ENCODE measurements around the gene EPN2. TPM values are rescaled to one million over a fixed set of nuclear protein-coding genes. Genes with fewer than 3 reads are reported as not detected.

EPN2 gene
- polyA plus RNA-seq, 1 of the 3 experiments (the other 2 are of a cell fraction): 38.9 TPM

DNA sequence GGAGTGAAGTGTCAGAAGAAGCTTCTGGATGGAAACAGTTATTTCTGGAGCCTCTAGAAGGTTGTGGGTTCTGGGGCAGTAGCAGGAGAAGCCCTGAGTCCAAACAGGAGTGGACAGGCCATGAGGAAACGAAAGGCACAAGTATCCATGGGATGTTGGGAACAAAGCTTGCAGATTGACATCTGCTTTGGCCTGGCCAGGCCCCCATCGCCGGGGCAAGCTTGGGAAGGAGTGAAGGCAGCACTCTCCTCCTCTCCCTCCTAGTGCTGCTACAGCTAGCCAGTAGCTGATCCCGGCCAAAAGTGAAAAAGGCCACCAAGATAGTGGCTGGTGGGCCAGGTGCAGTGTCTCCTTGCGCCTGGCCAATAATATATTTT, 85.0 kb downstream of the EPN2 start:
- H2AFZ ChIP-seq (ENCODE audit: low read depth): no peak overlapping the region
- 94% methylated on average over 5 of the region's 5 CpGs for WGBS (ENCODE audit: low lambda C conversion rate)
- no peak overlapping the region for H3K27ac ChIP-seq (ENCODE audit: low read depth in 2 of 2, low read length in 1 of 2)
- ChIA-PET POLR2A (no interaction called here), CTCF (interaction anchor here (0.8 to 1.7 kb wide), 8 partner anchors 12 to 37 kb away, joined by 3 to 6 read pairs (median 4); no protein-coding TSS in a partner anchor)
- H3K9ac ChIP-seq: no peak overlapping the region
- no peaks in the 10 kb centered on the region for H4K20me1 ChIP-seq (ENCODE audit: insufficient read depth)
- H3K27me3 ChIP-seq (ENCODE audit: insufficient read depth): no peaks in the 10 kb centered on the region
- H3F3A ChIP-seq (replicated peaks; ENCODE audit: insufficient read depth): peaks cover 5% of the 10 kb centered on the region
- H3K4me1 ChIP-seq (ENCODE audit: control insufficient read depth in 1 of 2, insufficient read depth in 2 of 2, low read depth in 1 of 2, low read length in 1 of 2): no peaks in the 10 kb centered on the region
- no peak for DNase-seq
- TF ChIP-seq USF2 (IDR thresholded peaks at IDR 0.05; ENCODE audit: borderline replicate concordance, low read depth, low read length): no peak
- no peak for TF ChIP-seq ELF1 (IDR thresholded peaks at IDR 0.05)
- TF ChIP-seq JUND (IDR thresholded peaks at IDR 0.05): no peak
- no peak for TF ChIP-seq RCOR1 (IDR thresholded peaks at IDR 0.05; ENCODE audit: low read length)
- no peak for TF ChIP-seq MEF2A (IDR thresholded peaks at IDR 0.05; ENCODE audit: borderline replicate concordance, low read depth)
- no peak for TF ChIP-seq SIN3A (IDR thresholded peaks at IDR 0.05; ENCODE audit: borderline replicate concordance, low read depth, low read length)
- no peak for TF ChIP-seq NFIC (IDR thresholded peaks at IDR 0.05; ENCODE audit: borderline replicate concordance)
- TF ChIP-seq, protein P1, sequence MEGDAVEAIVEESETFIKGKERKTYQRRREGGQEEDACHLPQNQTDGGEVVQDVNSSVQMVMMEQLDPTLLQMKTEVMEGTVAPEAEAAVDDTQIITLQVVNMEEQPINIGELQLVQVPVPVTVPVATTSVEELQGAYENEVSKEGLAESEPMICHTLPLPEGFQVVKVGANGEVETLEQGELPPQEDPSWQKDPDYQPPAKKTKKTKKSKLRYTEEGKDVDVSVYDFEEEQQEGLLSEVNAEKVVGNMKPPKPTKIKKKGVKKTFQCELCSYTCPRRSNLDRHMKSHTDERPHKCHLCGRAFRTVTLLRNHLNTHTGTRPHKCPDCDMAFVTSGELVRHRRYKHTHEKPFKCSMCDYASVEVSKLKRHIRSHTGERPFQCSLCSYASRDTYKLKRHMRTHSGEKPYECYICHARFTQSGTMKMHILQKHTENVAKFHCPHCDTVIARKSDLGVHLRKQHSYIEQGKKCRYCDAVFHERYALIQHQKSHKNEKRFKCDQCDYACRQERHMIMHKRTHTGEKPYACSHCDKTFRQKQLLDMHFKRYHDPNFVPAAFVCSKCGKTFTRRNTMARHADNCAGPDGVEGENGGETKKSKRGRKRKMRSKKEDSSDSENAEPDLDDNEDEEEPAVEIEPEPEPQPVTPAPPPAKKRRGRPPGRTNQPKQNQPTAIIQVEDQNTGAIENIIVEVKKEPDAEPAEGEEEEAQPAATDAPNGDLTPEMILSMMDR (IDR thresholded peaks at IDR 0.05): no peak
- no peak for TF ChIP-seq SMC3 (IDR thresholded peaks at IDR 0.05; ENCODE audit: low read depth, low read length)
- no peak for TF ChIP-seq TCF12 (IDR thresholded peaks at IDR 0.05)
- H3K9me2 ChIP-seq: no peaks in the 10 kb centered on the region
- H3K9me3 ChIP-seq: peaks cover 7% of the 10 kb centered on the region; the same call in 1 of the 2 replicates
- peaks cover 18 to 27% of the 10 kb centered on the region in 2 experiments for H3K36me3 ChIP-seq (replicated peaks in 1 of 2; ENCODE audit: control insufficient read depth in 1 of 2, insufficient read depth in 2 of 2, low read length in 1 of 2)
- no peaks in the 10 kb centered on the region for H3K79me2 ChIP-seq (ENCODE audit: insufficient read depth)
- no peak overlapping the region for H3K4me3 ChIP-seq (ENCODE audit: low read depth in 2 of 2, low read length in 1 of 2)
- no peak overlapping the region for H3K4me2 ChIP-seq

GRCh38 chr17:19322861-19323260, 85.7 kb downstream of the EPN2 start:
- H3K27me3 ChIP-seq (ENCODE audit: insufficient read depth): no peaks in the 10 kb centered on the region
- 100% methylated on average over 1 of the region's 1 CpG for WGBS (ENCODE audit: low lambda C conversion rate)
- H3K4me1 ChIP-seq (ENCODE audit: control insufficient read depth in 1 of 2, insufficient read depth in 2 of 2, low read depth in 1 of 2, low read length in 1 of 2): no peaks in the 10 kb centered on the region; a peak in 1 of 4 replicates
- H3K79me2 ChIP-seq (ENCODE audit: insufficient read depth): no peaks in the 10 kb centered on the region
- H4K20me1 ChIP-seq (ENCODE audit: insufficient read depth): no peaks in the 10 kb centered on the region
- ChIA-PET CTCF (interaction anchor here (0.9 to 1.7 kb wide), 4 partner anchors 11 to 124 kb away, joined by 3 to 6 read pairs (median 6); no protein-coding TSS in a partner anchor), POLR2A (no interaction called here)
- H3F3A ChIP-seq (replicated peaks; ENCODE audit: insufficient read depth): peaks cover 5% of the 10 kb centered on the region
- no peak overlapping the region for H3K9ac ChIP-seq
- no peak for DNase-seq
- no peak overlapping the region for H2AFZ ChIP-seq (ENCODE audit: low read depth)
- H3K36me3 ChIP-seq (replicated peaks in 1 of 2; ENCODE audit: control insufficient read depth in 1 of 2, insufficient read depth in 2 of 2, low read length in 1 of 2): peaks cover 15 to 27% of the 10 kb centered on the region in 2 experiments
- H3K9me2 ChIP-seq: no peaks in the 10 kb centered on the region
- H3K9me3 ChIP-seq: peaks cover 7% of the 10 kb centered on the region; the same call in 1 of the 2 replicates
- no peak overlapping the region for H3K4me2 ChIP-seq
- H3K4me3 ChIP-seq (ENCODE audit: low read depth in 2 of 2, low read length in 1 of 2): no peak overlapping the region
- no peak overlapping the region for H3K27ac ChIP-seq (ENCODE audit: low read depth in 2 of 2, low read length in 1 of 2)
- TF ChIP-seq, protein P2, sequence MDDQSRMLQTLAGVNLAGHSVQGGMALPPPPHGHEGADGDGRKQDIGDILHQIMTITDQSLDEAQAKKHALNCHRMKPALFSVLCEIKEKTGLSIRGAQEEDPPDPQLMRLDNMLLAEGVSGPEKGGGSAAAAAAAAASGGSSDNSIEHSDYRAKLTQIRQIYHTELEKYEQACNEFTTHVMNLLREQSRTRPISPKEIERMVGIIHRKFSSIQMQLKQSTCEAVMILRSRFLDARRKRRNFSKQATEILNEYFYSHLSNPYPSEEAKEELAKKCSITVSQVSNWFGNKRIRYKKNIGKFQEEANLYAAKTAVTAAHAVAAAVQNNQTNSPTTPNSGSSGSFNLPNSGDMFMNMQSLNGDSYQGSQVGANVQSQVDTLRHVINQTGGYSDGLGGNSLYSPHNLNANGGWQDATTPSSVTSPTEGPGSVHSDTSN (IDR thresholded peaks at IDR 0.05): no peak
- TF ChIP-seq MAX (IDR thresholded peaks at IDR 0.05; ENCODE audit: low read depth): no peak
- no peak for TF ChIP-seq RXRA (IDR thresholded peaks at IDR 0.05; ENCODE audit: borderline replicate concordance, low read depth)
- TF ChIP-seq NRF1 (IDR thresholded peaks at IDR 0.05; ENCODE audit: low read depth, low read length): no peak
- TF ChIP-seq TCF12 (IDR thresholded peaks at IDR 0.05): no peak
- no peak for TF ChIP-seq USF1 (IDR thresholded peaks at IDR 0.05; ENCODE audit: borderline replicate concordance, low read depth)
- TF ChIP-seq, protein P3, sequence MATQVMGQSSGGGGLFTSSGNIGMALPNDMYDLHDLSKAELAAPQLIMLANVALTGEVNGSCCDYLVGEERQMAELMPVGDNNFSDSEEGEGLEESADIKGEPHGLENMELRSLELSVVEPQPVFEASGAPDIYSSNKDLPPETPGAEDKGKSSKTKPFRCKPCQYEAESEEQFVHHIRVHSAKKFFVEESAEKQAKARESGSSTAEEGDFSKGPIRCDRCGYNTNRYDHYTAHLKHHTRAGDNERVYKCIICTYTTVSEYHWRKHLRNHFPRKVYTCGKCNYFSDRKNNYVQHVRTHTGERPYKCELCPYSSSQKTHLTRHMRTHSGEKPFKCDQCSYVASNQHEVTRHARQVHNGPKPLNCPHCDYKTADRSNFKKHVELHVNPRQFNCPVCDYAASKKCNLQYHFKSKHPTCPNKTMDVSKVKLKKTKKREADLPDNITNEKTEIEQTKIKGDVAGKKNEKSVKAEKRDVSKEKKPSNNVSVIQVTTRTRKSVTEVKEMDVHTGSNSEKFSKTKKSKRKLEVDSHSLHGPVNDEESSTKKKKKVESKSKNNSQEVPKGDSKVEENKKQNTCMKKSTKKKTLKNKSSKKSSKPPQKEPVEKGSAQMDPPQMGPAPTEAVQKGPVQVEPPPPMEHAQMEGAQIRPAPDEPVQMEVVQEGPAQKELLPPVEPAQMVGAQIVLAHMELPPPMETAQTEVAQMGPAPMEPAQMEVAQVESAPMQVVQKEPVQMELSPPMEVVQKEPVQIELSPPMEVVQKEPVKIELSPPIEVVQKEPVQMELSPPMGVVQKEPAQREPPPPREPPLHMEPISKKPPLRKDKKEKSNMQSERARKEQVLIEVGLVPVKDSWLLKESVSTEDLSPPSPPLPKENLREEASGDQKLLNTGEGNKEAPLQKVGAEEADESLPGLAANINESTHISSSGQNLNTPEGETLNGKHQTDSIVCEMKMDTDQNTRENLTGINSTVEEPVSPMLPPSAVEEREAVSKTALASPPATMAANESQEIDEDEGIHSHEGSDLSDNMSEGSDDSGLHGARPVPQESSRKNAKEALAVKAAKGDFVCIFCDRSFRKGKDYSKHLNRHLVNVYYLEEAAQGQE (IDR thresholded peaks at IDR 0.05; ENCODE audit: low read depth, low read length): no peak
- TF ChIP-seq YY1 (IDR thresholded peaks at IDR 0.05; ENCODE audit: low read depth): no peak
- TF ChIP-seq FOSL2 (IDR thresholded peaks at IDR 0.05; ENCODE audit: borderline replicate concordance, low read depth): no peak
- TF ChIP-seq MXI1 (IDR thresholded peaks at IDR 0.05; ENCODE audit: low read depth, low read length): no peak
- TF ChIP-seq RAD21 (IDR thresholded peaks at IDR 0.05; ENCODE audit: low read length): no peak
- no peak for TF ChIP-seq RFX5 (IDR thresholded peaks at IDR 0.05; ENCODE audit: low read length)

Data from SK-N-SH (cell line).